ENCODE measurements around the gene FARS2.

The FARS2 gene

DNA sequence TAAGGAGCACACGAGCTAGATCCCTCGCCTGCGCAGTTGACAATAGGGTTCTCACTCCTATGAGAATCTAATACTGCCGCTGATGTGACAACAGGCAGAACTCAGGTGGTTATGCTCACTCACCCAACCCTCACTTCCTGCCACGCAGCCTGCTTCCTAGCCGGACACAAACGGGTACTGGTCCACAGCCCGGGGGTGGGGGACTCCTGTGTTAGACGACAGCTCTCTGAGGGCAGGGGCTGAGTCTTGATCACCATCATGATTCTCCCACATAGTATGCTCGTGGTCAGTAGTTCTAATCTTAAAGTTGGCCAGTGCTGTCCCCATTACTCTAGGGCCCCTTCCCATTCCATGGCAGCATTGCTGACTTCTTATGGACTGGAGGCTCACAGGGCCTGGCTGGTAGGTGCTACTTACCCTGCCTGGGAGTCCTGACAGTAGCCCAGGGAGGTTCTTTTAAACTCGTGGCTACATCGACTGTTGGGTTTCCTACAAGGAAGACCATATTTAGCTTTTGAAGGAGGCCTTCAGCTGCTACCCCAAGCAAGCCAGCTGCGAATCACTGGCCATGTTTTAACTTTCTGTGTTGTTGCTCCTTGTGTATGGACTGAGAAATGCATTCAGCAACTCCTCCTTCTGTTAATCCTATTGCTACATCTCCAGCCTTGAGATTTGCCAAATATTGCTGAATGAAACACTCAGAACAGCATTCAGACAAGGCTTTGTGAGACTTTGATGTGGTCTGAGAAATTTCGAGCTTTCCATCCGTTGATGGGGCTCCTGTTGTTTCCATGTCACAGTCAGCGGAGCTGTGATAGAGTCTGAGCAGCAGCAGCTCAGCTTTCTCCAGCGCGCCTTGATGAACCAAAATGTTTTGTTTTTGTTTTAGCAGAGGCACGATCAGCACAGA, 445.1 kb downstream of the FARS2 start:
- no peak for DNase-seq

GRCh38 chr6:5707281-5708045, 446.1 kb downstream of the FARS2 start:
- no peak for DNase-seq

DNA sequence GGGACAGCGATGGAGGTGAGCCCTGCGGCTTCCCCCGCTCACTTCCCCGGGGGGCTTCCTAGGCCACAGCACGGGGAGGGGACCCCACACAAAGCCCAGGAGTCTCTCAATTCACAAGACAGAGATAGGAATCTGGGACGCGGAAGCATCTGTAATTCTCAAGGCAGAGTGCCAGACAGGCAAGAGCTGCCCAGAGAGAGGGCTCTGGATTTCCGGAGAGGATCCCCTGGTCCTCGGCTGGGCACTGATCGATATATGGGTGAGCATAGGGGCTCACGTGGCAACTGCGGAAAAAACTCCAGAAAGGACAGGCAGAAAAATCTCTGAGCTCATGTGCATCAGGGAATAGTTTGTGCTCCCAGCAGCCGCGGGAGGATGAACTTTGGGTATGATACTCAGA, 449.2 kb downstream of the FARS2 start:
- no peak for DNase-seq

GRCh38 chr6:5710936-5711335, 449.6 kb downstream of the FARS2 start:
- no peak for DNase-seq

- no peak for DNase-seq
These were observed 451.3 kb downstream of the FARS2 start for GRCh38 chr6:5712349-5713215.

- DNase-seq = no peak
These were observed 452.2 kb downstream of the FARS2 start for GRCh38 chr6:5713519-5713918.

GRCh38 chr6:5718231-5718947, 457.1 kb downstream of the FARS2 start:
- DNase-seq = no peak

DNA sequence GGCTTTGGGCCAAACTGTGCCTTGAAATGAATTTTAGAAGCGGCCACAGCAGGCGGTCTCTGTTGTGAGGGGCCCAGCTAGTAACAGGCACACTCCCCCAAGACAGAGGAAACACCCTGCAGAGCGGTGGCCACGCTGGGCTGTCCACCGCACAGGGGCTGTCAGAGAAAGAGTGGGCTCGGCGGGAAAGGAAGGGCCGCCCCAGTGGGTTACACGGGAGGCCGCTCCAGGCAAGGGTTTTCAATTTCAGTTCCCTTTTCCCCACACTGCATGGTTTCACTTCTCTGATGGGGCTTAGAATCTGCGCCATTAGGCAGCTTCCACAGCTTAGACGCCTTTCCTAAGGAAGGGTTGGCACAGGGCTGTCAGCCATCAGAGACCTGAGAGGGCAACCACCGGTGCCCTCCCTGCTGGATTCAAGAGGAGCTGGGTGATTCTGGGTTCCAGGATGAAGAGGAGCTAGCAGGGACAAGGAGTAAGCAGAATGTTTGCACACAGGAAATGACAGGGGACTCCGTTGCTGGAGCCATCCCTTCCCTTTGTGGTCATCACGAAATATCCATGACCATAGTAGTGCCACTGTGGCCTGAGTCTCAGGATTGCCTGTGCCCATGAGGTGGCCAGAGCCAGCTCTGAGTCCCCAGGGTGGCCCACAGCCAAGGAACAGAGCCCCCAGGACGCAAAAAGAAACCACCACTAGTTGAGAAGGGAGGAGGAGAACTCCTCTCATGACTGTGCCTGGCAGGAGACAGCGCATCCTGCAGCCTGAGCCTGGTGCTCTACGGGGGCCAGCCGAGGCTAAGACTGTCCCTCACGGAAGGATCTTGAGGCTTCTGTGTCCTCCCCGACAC, 462.8 kb downstream of the FARS2 start:
- no peak for DNase-seq

DNA sequence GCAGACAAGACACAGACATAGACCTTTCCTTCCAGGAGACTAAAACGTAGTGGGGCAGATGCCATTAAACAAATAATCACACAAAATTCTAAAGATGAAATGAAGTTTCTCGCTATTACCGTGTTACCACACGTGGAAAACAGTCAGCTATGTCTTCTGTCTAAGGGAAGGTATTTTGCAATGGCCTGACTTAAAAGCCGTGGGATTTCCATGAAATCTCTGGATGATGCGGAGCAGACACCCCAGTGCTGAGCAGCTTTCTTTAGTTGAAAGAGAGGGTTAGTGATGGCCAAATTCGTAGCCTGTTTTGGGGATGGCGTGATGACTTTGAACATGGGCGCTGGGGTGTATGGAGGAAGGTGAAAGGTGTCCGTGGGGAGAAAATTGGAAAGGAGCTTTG, 463.6 kb downstream of the FARS2 start:
- no peak for DNase-seq

DNA sequence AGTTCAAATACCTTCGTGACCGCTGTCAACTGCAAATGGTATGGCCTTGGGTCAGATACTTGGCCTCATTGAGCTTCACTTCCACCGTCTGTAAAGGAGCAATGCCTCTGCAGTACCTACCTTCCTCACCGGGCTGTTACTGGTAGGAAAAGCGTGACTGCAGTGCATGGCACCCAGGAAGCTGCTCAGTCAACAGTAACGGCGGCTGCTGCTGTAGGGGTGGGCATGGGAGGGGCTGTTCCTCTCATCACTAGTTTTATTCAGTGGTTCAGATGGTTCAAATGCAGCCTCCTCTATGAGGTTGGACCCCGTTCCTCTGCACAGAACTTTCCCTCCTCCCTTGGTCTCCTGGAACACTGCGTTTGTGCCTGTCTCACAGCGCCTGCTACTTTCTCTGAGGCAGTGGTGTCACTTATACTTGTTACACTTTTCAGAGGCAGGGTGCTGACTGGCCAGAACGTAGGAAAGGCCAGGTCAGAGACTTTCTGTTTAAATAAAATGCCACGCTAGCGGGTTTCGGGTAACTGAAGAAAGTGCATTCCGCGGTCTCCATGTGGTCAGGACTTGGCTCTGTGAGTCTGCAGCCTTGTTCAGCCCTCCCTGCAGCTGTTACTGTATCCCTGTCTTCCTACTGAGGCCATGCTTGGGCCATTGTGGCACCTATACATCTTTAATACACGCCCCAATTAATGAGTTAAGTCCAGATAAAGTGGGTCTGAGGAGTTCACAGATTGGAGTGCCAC, 465.8 kb downstream of the FARS2 start:
- no peak for DNase-seq

- DNase-seq = no peak
These were observed 467.2 kb downstream of the FARS2 start for GRCh38 chr6:5728351-5729079.

GRCh38 chr6:5729080-5729434, 467.7 kb downstream of the FARS2 start:
- DNase-seq = no peak

DNA sequence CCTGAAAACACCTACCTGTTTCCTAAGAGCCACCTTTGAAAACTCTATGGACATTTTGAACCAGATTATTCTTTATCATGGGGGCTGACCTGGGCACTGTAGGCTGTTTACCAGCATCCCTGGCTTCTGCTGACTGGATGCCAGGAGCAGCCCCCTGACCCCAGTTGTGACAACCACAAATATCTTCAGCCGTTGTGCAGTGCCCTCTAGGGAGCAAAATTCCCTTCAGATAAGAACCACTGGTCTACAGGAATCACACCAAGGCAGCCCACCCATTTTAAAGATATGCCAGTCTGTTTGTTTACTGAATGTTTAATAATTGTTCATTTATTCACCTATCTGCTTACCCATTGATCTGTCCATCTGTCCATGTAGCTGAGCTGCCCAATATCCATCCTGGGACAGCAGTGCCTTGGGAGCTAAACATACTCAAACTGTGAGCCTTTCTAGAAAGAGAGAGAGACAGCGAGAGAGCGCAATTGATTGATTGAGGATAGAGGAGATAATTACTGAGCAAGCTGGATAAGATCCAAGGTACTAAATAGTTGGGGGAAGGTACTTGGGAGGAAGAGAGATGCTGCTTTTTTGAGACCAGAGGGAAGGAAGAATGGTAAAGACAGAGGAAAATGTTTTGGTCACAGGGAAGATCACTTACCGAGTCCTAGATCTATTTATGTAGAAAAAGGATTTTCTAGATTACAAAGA, 468.7 kb downstream of the FARS2 start:
- DNase-seq = peak in 1 of 2 experiments; percentile 14

GRCh38 chr6:5730585-5731263, 469.4 kb downstream of the FARS2 start:
- no peak for DNase-seq

GRCh38 chr6:5731435-5731834, 470.1 kb downstream of the FARS2 start:
- DNase-seq = no peak

DNA sequence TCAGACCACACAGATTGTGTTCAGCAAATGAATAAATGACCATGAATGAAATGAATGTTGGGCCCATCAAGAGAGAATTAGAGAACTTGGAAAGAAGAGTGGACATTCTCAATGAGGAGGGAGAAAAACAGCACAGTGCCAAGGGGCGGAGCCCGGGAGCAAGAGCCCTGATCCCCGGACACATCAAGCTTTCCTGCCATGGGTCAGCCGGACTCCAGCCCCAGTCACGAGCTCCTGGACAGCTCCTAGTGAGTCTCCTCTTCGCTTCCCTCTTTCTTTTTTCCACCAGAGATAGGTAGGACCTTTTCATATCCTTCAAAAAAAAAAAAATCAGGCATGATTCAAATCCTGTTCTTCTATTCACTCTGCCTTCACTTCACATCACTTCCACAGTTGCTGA, 471.2 kb downstream of the FARS2 start:
- no peak for DNase-seq

DNA sequence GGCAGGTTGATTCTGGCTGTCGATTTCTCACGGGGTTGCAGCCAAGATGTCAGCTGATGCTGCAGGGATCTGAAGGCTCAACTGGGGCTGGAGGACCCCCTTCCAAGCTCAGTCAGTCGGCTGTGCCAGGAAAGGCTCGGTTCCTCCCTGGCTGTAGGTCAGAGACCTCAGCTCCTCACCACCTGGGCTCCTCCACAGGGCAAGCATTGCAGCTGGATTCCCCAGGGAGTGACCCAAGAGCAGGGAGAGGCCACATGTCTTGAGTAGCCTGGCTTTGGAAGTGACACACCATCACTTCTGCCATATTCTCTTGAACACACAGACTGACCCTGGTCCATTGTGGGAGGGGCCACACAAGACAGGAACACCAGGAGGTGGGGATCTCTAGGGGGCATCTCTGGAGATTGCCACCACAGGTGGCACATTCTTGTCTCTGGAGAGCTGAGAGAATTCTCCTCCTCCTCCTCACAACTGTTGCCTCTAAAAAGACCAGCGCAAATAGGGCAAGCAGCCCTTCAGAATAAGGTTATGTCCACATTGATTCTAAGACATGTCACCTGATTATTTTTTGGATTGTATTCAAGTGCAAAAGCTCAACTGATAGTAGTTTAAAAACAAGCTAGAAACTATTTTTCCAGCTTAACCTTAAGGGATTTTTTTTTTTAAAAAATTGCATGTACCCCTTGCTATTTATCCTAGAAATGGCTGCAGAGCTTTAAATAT, 474.9 kb downstream of the FARS2 start:
- no peak for DNase-seq

DNA sequence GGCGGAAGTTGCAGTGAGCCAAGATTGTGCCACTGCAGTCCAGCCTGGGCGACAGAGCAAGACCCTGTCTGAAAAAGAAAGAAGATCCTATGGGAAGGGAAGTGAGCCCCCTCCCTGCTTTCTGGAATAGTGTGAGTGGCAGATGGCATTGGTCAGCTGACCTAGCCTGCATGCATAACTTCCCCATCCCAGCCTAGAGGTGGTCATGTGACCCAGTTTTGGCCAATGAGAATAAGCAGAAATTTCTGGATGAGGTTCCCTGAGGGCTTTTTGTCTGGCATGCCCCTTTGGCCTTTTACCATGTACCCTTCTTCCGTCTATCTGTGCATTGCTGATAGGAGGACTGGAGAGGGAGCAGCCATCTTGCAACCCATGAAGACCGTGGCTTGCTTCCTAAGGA, 476.1 kb downstream of the FARS2 start:
- no peak for DNase-seq

Data from NCI-H446 (cell line).